Stimulated activated CD8-positive, alpha-beta memory T cell treated with anti-CD3 and anti-CD28 coated beads, Interleukin-7, amount 100 ng/mL, for 4 hours (primary cell): ENCODE results near the gene ZNF382.
"Not testable (repeated sequence)": the region's sequence is repeated elsewhere in the genome, so short reads cannot be mapped to it uniquely, and the experiment has no call there.

ENCODE experiments used
- DNase-seq, 2 donors: peaks; one replicate each; pipeline ENCODE4 v3.0.0-alpha.2; 2020; ENCODE audit warnings: low read depth in 2 of 2

ZNF382 gene

DNA sequence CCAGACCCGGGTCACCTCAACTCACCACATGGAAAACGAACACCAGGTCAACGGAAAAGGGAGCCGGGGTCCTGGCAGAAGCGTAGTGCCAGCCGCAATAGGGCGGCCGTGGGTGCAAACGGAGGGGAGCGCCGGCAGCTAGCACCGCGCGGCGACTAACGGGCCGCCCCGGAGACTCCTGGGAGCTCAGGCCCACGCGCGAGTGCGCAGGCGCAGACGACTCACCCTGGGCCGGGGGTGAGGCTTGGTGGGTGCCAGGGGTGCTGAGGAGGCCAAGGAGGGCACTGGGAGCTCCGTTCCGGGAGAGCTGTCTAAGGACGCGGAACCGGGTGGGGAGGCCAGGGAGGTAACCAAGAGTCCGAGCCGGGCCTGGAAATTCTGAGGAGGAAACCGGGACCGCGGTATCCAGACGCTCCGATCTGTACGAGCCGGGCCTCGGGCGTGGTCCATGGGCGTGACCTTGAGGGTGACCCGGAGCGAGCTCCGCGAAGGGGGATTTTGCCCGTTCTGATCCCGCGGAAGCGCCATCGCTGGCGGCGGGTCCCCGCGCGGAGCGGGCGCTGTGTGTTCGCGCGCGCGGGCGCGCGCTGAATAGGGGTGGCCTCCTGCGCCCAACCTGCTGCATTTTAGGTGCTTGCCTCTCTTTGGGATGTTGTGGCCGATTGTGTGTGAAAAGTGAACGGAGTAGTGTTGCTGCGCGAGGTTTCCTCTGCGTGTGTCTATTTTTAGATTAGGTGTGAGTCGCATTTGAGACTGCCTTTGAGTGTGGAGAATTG, at the start of gene ZNF382:
Gene ZNF382, plus strand, starts transcription at position 213 of the 776 bp plus-strand sequence. CDS start 4,602 bp downstream, outside the sequence.
- DNase-seq = peak; percentile 81 to 85

- no peak for DNase-seq
These were observed 40.7 kb upstream of the ZNF382 start for GRCh38 chr19:36564391-36564790.

GRCh38 chr19:36572593-36573019, 32.5 kb upstream of the ZNF382 start:
- no peak for DNase-seq

DNA sequence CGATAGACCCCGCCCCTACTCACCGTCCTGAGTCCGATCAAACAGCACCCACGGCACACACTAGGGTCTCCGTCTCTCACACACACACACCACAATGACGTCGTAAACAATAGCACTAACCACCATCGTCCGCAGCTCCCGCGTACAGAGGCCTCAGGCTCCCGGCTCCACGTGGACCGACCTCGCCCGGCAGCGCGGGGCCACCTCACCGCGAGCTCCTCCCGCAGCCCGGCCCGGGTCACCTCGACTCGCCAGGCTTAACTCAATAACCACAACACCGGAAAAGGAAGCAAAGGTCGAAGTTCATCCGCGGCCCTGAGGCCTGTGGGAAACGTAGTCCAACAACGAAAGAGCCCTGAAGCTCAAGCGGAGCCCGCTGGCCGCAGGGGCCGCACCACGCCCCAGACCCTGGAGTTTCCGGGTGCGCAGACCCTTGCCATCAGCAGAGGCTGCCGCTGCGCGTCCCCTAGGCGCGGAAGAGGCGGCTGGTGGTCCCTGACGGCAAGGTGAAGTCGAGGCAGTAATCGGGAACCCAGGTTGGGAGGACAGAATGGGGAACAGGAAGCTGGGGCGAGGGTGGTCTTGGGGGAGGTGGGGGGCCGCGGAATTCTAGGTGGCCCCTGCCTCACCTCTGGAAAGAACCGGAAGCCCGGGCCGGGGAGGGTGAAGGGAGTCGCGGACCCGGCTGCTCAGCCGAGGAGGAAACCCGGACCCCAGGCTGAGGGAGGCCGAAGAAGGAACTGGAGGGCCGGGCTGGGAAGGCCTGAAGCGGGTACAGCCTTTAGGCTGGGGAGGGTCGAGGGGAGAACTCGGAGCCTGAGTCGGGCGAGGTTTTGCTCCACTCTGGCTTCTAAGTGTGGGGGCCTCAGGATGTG, 31.9 kb upstream of the ZNF382 start, which contains the start of gene ZNF529:
Gene ZNF529, minus strand, starts transcription at position 273 of the 875 bp plus-strand sequence. CDS start 946 bp downstream, outside the sequence.
- DNase-seq = peak; percentile 75 to 81

GRCh38 chr19:36573895-36574720, 31.0 kb upstream of the ZNF382 start:
- no peak for DNase-seq

GRCh38 chr19:36574741-36575140, 30.4 kb upstream of the ZNF382 start:
- DNase-seq = no peak

DNA sequence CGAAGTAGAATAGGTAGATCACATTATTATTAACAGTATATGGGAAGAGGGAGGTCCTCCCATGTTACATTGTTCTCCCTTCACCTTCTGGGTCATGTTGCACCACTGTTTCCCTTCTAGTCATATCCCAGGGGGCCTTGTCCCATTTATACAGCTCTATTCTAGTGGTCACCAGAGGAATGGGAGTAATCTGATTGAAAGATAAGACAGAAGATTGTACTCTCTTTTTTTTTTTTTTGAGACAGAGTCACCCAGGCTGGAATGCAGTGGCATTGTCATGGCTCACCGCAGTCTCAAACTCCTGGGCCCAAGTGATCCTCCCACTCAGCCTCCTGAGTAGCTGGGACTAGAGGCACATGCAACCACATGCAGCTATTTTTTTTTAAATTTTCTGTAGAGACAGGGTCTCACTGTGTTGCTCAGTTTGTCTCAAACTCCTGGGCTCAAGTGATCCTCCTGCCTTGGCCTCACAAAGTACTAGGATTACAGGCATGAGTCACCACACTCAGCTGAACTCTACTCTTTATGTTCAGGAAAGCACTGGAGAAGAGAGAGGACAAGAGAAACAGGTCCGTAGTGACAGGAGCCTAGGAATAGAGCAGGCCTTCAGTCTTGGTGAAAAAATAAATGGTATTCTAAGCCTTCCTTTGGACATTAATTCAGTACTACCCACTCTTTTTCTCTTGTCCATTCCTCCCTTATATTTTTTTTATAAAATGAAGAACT, 27.7 kb upstream of the ZNF382 start:
- no peak for DNase-seq

GRCh38 chr19:36579255-36579654, 25.9 kb upstream of the ZNF382 start:
- no peak for DNase-seq

DNA sequence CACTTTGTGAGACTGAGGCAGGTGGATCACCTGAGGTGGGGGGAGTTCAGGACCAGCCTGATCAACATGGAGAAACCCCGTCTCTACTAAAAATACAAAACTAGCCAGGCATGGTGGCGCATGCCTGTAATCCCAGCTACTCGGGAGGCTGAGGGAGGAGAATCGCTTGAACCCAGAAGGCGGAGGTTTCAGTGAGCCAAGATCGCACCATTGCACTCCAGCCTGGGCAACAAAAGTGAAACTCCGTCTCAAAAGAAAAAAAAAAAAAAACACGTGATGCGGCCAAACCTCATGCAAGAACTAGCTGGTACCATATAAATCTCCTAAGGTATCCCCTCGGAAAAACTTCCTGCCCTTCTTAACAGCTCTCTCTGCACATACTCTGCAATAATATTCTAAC, 2.4 kb upstream of the ZNF382 start:
- DNase-seq = not testable (repeated sequence)

- peak; percentile 84 to 85 for DNase-seq
These were observed 435 bp upstream of the ZNF382 start for GRCh38 chr19:36604656-36605100.

DNA sequence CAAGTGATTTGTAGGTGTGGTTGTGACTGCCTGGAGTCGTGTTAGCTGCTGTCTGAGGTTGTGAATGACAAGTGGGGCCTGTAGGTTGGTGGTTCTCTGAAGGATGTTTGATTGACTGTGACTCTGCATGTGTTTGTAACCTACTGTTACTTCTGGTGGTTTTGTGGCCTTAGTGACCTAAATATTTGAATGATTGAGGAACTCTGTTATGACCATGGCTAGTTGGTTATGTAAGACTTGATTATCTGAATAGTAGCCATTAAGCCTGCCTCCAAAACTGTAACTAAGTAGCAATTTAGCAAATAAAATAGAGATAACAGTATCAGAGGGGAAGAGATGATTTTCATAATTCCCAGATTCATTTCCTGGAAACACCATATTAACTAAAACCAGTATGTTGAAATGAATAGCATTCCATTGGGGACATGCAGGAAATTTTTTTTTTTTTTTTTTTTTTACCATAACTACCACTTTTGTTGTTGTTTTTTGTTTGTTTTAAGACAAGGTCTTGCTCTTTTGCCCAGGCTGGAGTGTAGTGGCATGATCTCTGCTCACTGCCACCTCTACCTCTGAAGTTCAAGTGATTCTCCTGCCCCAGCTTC, 865 bp downstream of the ZNF382 start:
- DNase-seq = no peak

GRCh38 chr19:36627057-36627456, 21.9 kb downstream of the ZNF382 start:
- DNase-seq = no peak

DNA sequence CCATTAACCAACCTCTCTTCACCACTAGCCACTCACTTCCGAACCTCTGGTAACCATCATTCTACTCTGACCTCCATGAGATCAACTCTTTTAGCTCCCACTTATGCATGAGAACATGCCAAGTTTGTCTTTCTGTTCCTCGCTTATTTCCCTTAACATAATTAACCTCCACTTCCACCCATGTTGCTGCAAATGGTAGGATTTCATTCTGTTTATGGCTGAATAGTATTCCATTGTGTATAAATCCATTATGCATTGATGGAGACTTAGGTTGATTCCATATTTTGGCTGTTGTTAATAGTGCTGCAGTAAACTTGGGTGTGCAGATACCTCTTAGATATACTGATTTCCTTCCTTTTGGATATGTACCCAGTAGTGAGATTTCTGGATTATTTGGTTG, 30.2 kb downstream of the ZNF382 start:
- DNase-seq = no peak

- DNase-seq = no peak
These were observed 33.9 kb downstream of the ZNF382 start for GRCh38 chr19:36638862-36639510.

GRCh38 chr19:36646746-36647145, 41.6 kb downstream of the ZNF382 start:
- DNase-seq = no peak

DNA sequence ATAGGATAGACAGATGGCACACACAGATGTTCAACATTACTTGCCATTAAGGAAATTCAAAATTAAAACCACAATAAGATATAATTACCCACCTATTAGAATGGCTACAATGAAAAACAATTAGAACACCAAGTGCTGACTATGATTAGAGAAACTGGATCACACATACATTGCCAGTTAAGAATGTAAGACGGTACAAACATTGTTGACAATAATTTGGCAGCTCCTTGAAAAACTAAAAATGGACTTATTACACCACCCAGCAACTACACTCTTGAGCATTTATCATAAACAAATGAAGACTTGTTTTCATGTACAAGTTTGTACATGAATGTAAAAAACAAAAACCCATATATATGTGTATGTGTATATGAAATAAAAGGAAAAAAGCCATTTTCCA, 47.8 kb downstream of the ZNF382 start:
- no peak for DNase-seq

DNA sequence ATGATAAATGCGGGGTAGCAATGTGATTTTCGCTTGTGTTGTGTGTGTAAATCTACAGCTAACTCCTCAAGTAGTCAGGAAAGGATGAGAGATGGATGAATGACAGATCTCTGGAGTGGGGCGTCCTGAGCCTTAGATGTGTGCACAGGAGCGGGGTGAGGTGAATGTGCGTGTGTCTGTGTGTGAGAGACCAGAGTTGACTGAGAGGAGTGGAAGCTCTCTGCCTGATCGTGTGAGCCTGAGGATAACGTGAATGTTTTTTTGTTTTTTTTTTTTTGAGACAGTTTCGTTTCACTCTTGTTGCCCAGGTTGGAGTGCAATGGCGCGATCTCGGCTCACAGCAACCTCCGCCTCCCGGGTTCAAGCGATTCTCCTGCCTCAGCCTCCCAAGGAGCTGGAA, 60.7 kb downstream of the ZNF382 start:
- DNase-seq = no peak

DNA sequence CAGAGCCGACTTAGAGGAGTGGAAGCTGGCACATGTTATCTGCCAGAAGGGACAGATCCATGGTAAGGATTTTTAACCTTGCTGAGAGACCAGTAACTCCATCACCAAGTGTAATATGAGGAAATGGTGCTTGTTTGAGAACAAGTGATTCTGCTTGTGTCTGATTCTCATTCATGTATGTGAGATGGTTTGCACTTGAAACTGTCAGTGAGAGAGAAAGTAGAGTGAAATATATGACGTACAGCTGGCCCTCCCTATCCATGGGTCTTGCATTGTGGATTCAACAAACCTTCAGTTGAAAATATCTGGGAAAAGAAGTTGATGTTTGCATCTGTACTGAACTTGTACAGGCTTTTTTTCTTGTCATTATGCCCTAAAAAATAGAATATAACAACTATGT, 63.5 kb downstream of the ZNF382 start:
- no peak for DNase-seq

DNA sequence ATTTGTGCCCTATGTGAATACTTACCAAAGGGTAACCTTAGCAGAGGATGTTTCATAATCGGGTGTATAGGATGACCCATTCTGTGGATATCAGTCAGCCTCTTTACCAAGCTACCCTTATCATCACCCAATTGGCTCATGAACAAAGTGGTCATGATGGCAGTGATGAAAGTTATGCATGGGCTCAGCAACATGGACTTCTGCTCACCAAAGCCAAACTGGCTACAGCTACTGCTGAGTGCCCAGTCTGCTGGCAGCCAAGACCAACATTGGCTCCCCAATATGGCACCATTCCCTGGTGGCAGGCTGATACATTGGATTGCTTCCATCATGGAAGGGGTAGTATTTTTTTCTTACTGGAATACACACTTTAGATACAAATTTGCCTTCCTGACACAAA, 67.3 kb downstream of the ZNF382 start:
- DNase-seq = no peak

DNA sequence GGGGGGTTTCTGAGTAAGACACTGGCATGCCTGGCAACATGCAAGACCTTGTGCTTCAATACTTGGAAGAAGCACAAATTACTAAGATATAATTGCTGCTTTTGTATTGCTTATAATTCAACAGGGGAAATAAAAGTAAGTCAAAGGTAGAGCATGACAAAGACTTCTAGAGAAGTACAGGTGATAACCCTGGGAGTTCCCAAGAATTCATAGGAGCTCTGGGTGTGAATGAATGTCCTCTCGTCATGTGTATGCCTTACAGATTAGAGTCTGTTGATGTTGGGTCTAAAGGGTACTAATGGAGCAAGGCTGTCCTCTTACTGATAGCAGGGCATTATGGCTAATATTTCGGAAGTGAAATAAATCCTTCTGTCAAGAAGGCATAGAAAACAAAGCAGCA, 69.1 kb downstream of the ZNF382 start:
- DNase-seq = no peak
